Stimulated activated CD8-positive, alpha-beta memory T cell treated with anti-CD3 and anti-CD28 coated beads, Interleukin-2, amount 100 ng/mL, for 1 hour (primary cell): ENCODE measurements around the gene ADGRD2.
"Not testable (repeated sequence)": the region's sequence is repeated elsewhere in the genome, so short reads cannot be mapped to it uniquely, and the experiment has no call there.

ENCODE experiments used
- DNase-seq, 2 donors: peaks; one replicate each; pipeline ENCODE4 v3.0.0-alpha.2; 2020; ENCODE audit warnings: low read depth in 2 of 2

The ADGRD2 gene, protein sequence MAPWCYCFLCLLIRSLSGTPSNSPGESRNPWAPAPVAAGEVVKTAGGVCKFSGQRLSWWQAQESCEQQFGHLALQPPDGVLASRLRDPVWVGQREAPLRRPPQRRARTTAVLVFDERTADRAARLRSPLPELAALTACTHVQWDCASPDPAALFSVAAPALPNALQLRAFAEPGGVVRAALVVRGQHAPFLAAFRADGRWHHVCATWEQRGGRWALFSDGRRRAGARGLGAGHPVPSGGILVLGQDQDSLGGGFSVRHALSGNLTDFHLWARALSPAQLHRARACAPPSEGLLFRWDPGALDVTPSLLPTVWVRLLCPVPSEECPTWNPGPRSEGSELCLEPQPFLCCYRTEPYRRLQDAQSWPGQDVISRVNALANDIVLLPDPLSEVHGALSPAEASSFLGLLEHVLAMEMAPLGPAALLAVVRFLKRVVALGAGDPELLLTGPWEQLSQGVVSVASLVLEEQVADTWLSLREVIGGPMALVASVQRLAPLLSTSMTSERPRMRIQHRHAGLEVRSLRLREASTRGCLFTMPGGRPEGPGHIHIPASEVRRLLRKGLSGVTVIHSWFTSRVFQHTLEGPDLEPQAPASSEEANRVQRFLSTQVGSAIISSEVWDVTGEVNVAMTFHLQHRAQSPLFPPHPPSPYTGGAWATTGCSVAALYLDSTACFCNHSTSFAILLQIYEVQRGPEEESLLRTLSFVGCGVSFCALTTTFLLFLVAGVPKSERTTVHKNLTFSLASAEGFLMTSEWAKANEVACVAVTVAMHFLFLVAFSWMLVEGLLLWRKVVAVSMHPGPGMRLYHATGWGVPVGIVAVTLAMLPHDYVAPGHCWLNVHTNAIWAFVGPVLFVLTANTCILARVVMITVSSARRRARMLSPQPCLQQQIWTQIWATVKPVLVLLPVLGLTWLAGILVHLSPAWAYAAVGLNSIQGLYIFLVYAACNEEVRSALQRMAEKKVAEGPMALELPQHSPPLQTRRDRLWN

DNA sequence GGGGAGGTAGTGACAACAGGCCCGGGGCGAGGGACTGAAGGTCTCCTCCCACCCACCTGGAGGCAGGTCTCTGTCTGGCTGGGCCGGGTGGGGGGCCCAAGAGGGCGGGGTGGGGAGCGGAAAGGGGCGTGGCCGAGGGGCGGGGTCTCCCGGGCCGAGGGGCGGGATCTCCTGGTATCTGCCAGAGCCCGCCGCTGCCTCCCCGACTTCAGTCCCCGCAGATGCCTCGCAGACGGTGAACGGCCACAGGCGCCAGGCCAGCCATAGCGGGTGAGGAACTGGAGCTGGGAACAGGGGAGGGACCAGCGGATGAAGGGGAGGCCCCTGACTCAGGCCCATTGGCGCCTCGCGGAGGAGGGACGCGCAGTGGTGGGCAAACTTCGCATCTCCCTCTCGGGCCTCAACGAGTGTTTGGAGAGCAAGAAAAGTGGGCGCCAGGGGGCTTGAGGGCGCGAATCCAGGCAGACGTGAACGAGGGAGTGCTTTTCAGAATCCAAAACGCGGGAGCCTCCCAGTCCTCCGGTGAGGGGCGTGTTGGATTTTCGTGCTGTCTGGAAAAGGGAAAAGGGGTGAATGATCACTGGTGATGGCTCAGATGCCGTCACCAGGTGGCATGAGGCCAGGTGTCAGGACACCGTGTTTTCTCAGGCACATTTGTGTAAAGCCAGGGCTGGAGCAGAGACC, at the start of gene ADGRD2:
ADGRD2 (plus strand) TSS at position 211 of the 684 bp plus-strand sequence. CDS start 1,216 bp downstream, outside the sequence.
- no peak for DNase-seq

DNA sequence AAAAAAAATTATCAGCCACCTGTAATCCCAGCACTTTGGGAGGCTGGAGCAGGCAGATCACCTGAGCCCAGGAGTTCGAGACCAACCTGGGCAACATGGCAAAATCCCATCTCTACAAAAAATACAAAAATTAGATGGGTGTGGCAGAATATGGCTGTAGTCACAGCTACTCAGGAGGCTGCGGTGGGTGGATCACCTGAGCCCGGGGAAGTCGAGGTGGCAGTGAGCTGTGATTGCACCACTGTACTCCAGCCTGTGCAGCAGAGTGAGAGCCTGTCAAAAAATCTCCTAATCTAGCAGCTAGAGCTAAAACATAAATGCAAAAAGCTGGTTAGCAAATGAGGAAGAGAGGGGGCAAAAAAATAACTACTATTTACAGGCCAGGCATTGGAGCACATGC, 47.0 kb upstream of the ADGRD2 start:
- DNase-seq = no peak

DNA sequence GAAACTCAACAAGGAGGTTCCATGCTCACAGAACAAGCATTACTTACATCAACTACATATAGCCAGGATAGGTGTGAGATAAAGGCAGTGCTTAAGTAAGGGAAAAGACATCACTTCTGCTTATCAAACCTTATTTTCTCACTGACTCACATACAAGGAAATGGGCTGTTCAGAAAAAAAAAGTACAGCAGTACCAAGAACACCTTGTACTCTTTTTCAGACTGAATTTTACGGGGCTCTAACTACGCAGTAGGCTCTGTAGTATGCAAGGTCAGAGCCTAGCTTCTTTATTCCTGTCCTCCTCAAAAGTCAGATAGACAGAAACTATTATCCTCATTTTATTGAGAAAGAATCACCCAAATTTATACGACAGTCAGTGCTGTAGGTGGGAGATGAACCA, 40.8 kb upstream of the ADGRD2 start:
- DNase-seq = no peak

DNA sequence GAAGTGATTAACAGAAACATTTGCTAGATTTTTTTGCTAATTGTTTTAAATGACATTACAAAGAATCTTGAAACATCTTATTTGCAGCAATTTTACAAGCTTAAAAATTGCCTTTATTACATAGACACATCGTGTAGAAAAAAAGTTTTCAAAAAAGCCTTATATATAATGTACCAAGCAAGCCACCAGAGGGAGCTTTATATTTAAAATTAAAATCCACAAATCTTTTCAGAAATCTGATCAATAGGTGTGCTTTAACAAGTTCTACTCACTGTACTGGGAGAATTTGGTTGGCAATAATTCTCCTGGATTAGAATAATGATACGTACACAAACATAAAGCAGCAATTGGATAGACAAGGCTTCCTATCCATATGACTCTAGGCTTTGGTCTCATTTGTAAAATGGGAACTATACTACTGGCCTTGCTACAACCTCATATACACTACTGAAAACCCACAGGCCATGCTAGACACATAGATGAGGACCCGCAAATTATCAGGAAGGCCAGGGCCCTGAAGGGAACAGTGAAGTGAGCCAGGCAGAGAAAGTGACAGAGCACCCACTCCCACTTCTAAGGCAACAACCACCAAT, 39.8 kb upstream of the ADGRD2 start:
- DNase-seq = no peak

- DNase-seq = no peak
Measured at GRCh38 chr9:124411514-124412227, 38.6 kb upstream of the ADGRD2 start.

- no peak for DNase-seq
Measured at GRCh38 chr9:124412228-124412575, 38.0 kb upstream of the ADGRD2 start.

DNA sequence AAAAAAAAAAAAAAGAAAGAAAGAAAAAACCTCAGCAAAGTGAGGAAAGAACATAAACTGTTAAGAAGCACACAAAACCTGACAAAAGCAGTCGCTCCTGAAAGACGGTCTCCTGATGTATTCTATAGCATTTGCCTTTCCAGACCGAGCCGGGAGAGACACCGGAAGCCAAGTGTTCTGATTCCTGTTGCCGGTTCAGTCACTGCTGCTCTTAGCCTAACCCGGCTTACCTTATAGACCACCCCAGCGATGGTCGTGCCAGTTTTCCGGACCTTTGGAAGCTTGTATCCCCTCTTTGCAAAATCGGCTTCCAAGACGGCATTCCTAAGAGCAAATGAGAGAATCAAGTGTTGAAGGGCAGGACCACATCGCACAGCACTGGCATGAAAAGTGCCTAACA, 35.6 kb upstream of the ADGRD2 start:
- DNase-seq = no peak

DNA sequence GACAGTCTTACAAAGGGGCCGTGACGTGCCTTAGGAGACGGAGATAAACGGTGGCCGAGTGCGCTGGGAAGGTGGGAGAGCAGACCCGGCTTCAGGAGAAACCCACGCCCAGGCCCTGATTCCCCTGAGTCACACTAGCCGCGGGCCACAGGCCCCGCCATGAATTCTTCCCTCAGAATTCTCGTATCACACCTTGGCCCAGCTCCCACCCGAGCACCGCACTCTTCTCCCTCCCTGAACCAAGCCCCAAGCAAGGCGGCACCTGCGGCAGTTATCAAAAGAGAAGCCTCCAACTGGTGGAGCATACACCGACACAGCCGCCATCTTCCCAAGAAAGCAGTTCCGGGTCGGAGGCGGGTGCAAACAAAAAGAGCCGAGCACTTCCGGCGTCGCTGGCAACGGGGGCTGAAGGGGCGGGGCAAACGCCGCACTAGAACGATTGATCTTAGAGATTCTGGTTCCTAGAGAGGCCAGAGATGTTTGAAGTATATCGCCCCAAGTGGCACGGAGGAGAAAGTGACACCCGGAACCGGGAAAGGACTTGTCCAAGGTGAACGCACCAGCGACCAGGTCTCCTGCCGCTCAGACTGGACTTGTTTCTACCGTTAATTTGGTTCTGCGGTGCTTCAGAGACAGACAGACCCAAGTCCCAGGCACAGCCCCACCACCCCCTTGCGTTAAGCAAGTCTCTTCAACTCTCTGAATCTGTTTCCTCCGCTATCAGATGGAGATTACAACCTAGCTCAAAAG, 35.0 kb upstream of the ADGRD2 start, which contains the start of gene PSMB7:
PSMB7 (minus strand) TSS at position 341 of the 750 bp plus-strand sequence; CDS start at position 324, 17 bp downstream.
- peak; percentile 92 to 95 for DNase-seq

DNA sequence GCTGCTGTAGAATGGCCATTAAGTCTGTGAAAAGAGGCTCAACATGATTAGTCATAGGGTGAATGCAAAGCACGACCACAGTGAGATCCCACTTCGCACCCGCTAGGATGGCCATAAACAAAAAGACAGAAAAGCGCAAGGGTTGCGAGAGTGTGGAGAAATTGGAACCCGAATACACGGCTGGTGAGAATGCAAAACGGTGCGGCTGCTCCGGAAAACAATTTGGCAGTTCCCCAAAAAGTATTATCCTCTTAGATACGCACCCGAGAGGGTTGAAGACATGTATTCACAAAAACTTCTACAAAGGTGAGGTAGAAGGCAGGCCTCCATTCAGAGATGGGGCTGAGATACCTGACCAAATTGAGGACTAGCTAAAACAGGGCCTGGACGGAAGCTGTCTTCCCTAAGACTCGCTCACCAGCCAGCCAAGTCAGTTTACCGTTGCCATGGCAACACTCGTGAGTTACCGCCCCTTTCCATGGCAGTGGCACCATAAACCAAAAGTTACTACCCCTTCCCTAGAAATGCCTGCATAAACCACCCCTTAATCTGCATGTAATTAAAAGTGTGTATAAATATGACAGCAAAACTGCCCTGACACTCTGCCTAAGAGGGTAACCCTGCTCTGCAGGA, 34.3 kb upstream of the ADGRD2 start:
- no peak for DNase-seq

DNA sequence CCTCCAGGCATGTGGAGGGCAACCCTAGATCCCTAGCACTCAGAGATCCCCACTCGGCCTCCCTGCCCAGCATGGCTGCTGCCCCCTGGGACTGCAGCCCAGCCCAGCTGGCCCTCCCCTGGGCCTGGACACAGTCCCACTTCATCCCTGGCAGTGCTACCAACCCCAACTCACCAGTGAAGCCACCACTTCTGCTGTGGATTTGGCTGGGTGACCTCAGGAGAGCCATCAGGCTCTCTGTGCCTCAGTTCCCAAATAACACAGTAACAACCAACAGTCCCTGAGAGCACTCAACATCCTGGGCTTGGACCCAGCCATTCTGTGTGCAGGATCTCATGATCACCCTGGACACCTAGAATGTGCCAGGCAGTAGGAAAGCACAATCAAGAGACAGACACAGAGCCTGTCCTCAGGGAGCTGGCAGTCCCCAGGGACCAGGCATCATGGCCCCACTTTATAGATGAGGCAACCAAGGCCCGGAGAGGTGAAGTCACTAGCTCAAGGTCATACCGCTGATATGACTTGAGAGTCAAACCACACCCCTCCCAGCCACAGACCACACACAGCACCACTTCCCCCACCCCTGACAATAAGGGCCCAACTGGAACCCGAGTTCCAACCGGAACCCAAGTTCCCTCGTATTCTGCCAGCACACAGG, 30.3 kb upstream of the ADGRD2 start:
- no peak for DNase-seq

DNA sequence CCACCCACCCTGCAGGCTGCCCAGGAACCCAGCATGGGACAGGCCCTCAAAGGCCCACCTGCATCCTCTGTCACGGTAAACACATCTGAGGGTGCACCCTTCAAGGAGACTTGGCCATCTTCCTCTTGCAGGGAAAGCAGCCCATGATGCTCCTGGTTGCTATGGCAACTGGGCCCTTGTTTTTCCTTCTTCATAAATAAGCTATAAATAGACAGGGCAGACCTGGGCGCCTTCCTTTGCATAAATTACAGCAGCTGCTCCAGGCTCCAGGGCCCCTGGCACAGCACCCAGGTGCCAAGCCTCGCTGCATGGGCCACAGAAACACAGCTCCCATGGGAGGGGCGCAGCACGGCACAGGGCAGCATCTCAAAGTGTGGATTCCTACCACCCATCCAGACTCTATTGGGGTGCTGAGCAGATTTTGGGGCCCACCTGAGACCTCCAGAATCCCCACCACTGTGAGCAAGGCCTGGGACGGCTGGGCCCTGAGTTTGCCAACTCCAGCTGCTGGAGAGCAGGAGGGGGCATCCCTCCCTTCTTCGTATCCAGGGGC, 29.2 kb upstream of the ADGRD2 start:
- DNase-seq = no peak

DNA sequence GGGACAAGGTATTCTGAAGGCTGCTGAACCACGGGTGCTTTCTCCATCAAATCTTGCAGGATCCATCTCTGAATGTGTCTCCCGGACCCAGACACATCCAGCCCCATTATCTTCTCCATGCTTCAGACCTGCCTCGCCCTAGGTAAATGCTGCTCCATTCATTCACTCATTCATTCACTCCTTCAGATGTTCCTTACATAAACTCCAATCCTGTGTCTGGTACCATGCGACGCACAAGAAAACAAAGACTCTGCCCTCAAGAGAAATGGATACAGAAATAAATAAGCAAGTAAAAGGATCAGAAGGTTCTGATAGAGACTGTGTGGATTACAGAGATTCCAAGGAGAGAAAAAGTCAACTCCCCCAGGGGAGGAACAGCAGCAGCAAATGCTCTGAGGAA, 27.1 kb upstream of the ADGRD2 start:
- DNase-seq = no peak

- DNase-seq = no peak
Measured at GRCh38 chr9:124423591-124423990, 26.7 kb upstream of the ADGRD2 start.

DNA sequence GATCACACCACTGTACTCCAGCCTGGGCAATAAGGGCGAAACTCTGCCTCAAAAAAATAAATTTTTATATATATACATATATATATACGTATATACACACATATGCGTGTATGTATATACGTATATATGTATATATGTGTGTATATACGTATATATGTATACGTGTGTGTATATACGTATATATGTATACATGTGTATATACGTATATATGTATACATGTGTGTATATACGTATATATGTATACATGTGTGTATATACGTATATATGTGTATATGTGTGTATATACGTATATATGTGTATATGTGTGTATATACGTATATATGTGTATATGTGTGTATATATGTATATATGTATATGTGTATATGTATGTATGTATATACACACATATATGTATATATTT, 24.5 kb upstream of the ADGRD2 start:
- not testable (repeated sequence) for DNase-seq

GRCh38 chr9:124426361-124426760, 23.9 kb upstream of the ADGRD2 start:
- no peak for DNase-seq

DNA sequence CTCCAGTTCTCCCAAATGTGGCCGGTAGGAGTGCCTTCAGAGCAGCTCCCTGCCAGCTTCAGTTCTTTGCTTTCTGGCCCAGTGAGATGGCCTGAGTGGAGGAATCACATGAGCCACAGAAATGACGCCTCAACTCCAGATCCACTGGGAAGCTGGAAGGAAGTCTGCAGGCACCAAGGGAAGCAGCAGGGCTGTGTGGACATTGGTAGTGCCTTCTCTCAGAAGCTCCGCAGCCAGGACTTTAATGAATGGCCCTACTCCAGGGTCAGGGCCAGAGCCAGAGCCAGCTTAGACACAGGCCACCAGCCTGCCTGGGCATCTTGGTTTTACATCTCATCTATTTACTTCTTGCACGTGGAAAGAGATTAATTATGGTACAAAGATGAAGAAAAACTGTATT, 23.0 kb upstream of the ADGRD2 start:
- no peak for DNase-seq

DNA sequence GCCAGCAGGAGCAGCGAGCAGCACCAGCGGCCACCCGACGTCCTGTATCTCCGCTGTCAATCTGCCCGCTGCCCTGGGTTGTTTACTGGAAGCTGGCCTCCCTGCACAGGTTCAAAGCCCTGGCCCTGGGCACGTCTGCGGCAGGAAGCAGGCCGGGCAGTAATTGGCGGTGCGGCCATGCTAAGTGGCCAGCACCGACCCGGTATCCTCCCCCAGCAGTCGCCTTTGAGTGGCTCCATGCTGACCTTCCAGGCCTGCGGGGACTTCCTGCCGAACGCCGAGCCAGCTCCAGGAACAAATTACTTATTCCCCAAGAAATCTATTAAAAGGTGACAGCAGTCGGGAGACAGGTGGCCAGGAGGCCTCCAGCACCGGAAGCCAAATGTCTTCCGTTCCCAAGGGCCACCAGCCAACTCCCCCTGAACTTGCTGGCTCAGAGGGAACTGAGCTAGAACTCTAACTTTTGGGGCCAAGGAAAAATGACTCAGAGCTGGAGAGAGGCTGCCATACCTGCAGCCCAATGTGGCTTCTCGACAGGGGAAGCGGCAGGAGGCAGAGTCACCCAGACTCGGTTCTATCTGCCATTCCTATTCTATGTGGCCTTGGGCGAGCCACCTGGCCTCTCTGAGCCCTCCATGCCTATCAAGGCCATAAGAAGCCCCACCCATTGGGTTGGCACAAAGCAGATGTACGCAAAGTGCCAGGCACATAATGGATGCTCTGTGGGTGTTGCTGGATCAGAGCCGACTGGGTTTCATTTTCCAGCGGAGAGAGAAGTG, 21.3 kb upstream of the ADGRD2 start:
- no peak for DNase-seq

GRCh38 chr9:124429530-124429867, 20.8 kb upstream of the ADGRD2 start:
- DNase-seq = no peak
